ENCODE measurements around the gene SLC1A7.

SLC1A7 gene

DNA sequence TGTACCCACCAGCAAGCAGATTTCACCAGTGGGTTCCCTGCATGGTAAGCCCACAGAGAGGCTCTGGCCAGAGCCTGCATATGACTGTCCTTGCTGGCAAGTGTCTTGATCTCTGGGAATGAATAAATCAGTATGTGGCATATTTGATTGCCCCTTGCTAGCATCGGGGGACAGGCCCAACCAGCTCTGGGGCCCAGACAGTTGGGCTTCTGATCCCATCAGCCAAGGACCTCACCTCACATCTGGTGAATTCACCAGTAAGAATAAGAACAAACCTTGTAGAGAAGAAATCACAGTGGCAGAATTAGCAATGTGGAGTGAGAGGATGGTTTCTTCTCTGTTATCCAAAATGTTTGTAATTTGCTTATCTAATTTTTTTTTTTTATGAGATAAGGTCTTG is 15.9 kb downstream of the SLC1A7 start:
- no peak overlapping the region for H4K5ac ChIP-seq (ENCODE audit: low read length)
- H3K56ac ChIP-seq (ENCODE audit: low read length), result no peak overlapping the region
- no CpG with 5 or more reads among the region's 1 CpG for WGBS (ENCODE audit: extremely low coverage, insufficient coverage, low lambda C conversion rate)
- no peak overlapping the region for H2AK5ac ChIP-seq (ENCODE audit: low read length)
- no peaks in the 10 kb centered on the region for H3K79me1 ChIP-seq (ENCODE audit: low read length)
- no peak overlapping the region for H3K9ac ChIP-seq (ENCODE audit: low read length)
- no peak overlapping the region for H3K18ac ChIP-seq (ENCODE audit: low read length)
- no peak overlapping the region for H2BK15ac ChIP-seq (replicated peaks; ENCODE audit: low read depth)
- no peaks in the 10 kb centered on the region for H3K36me3 ChIP-seq (ENCODE audit: control insufficient read depth, insufficient read depth, low read length)
- no peak overlapping the region for H3K4ac ChIP-seq (ENCODE audit: low read depth, low read length)
- H2BK120ac ChIP-seq (ENCODE audit: low read depth, low read length), result no peak overlapping the region
- no peak for DNase-seq
- no peak overlapping the region for H4K8ac ChIP-seq (ENCODE audit: low read depth, low read length)
- H3K4me1 ChIP-seq (ENCODE audit: control insufficient read depth, low read depth, low read length), result no peaks in the 10 kb centered on the region
- no peak overlapping the region for H3K23ac ChIP-seq (ENCODE audit: low read length)
- no peaks in the 10 kb centered on the region for H3K79me2 ChIP-seq (ENCODE audit: control insufficient read depth, insufficient read depth, low read length)
- H3K27ac ChIP-seq (ENCODE audit: low read depth, low read length), result no peak overlapping the region
- no peak overlapping the region for H3K4me3 ChIP-seq (ENCODE audit: low read length)
- no peaks in the 10 kb centered on the region for H3K27me3 ChIP-seq (ENCODE audit: insufficient read depth, low read length, poor library complexity)
- H3K4me2 ChIP-seq (ENCODE audit: low read length), result no peak overlapping the region
- H2BK5ac ChIP-seq (ENCODE audit: low read length), result no peak overlapping the region

- Histone ChIP-seq H3K4ac (ENCODE audit: low read depth, low read length) (no peak overlapping the region), H4K5ac (ENCODE audit: low read length) (no peak overlapping the region), H3K79me2 (ENCODE audit: control insufficient read depth, insufficient read depth, low read length) (no peaks in the 10 kb centered on the region), H2BK15ac (replicated peaks; ENCODE audit: low read depth) (no peak overlapping the region), H3K4me3 (ENCODE audit: low read length) (no peak overlapping the region), H4K8ac (ENCODE audit: low read depth, low read length) (no peak overlapping the region), H3K18ac (ENCODE audit: low read length) (no peak overlapping the region), H3K4me2 (ENCODE audit: low read length) (no peak overlapping the region), H3K9ac (ENCODE audit: low read length) (no peak overlapping the region), H3K36me3 (ENCODE audit: control insufficient read depth, insufficient read depth, low read length) (no peaks in the 10 kb centered on the region), H2BK120ac (ENCODE audit: low read depth, low read length) (no peak overlapping the region), H3K27me3 (ENCODE audit: insufficient read depth, low read length, poor library complexity) (no peaks in the 10 kb centered on the region), H3K56ac (ENCODE audit: low read length) (no peak overlapping the region), H3K27ac (ENCODE audit: low read depth, low read length) (no peak overlapping the region), H2BK5ac (ENCODE audit: low read length) (no peak overlapping the region), H3K79me1 (ENCODE audit: low read length) (no peaks in the 10 kb centered on the region), H3K4me1 (ENCODE audit: control insufficient read depth, low read depth, low read length) (no peaks in the 10 kb centered on the region), H3K23ac (ENCODE audit: low read length) (no peak overlapping the region), H2AK5ac (ENCODE audit: low read length) (no peak overlapping the region)
- DNase-seq, result no peak
- WGBS (ENCODE audit: extremely low coverage, insufficient coverage, low lambda C conversion rate), result no CpG with 5 or more reads among the region's 10 CpGs
Measured at GRCh38 chr1:53125623-53126360, 16.6 kb downstream of the SLC1A7 start.

DNA sequence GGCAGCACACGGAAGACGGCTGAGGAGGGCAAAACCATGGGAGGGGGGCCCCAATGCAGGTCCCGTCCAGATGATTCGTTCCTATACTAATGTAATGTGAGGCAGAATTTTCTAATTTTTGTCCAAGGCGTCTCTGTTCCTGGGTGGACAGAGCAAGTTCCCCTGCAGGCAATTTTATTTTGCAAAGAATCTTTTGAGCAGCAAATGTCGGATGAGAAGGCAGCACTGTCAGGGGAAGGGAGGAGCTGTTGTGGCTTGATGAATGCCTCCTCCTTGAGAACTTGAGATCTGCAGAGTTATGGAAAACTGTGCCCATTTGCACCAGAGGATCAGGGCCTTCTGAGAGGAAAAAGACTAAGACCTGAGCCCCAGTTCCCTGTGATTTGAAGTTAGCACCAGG is 17.3 kb downstream of the SLC1A7 start:
- Histone ChIP-seq H4K8ac (ENCODE audit: low read depth, low read length) (no peak overlapping the region), H3K23ac (ENCODE audit: low read length) (no peak overlapping the region), H3K9ac (ENCODE audit: low read length) (no peak overlapping the region), H3K4me2 (ENCODE audit: low read length) (no peak overlapping the region), H3K36me3 (ENCODE audit: control insufficient read depth, insufficient read depth, low read length) (no peaks in the 10 kb centered on the region), H2BK5ac (ENCODE audit: low read length) (no peak overlapping the region), H3K56ac (ENCODE audit: low read length) (no peak overlapping the region), H3K18ac (ENCODE audit: low read length) (no peak overlapping the region), H3K27me3 (ENCODE audit: insufficient read depth, low read length, poor library complexity) (no peaks in the 10 kb centered on the region), H3K79me1 (ENCODE audit: low read length) (no peaks in the 10 kb centered on the region), H3K4ac (ENCODE audit: low read depth, low read length) (no peak overlapping the region), H2BK15ac (replicated peaks; ENCODE audit: low read depth) (no peak overlapping the region), H3K4me1 (ENCODE audit: control insufficient read depth, low read depth, low read length) (no peaks in the 10 kb centered on the region), H4K5ac (ENCODE audit: low read length) (no peak overlapping the region), H3K79me2 (ENCODE audit: control insufficient read depth, insufficient read depth, low read length) (no peaks in the 10 kb centered on the region), H3K4me3 (ENCODE audit: low read length) (no peak overlapping the region), H2AK5ac (ENCODE audit: low read length) (no peak overlapping the region), H3K27ac (ENCODE audit: low read depth, low read length) (no peak overlapping the region), H2BK120ac (ENCODE audit: low read depth, low read length) (no peak overlapping the region)
- no peak for DNase-seq
- WGBS (ENCODE audit: extremely low coverage, insufficient coverage, low lambda C conversion rate), result no CpG with 5 or more reads among the region's 6 CpGs

DNA sequence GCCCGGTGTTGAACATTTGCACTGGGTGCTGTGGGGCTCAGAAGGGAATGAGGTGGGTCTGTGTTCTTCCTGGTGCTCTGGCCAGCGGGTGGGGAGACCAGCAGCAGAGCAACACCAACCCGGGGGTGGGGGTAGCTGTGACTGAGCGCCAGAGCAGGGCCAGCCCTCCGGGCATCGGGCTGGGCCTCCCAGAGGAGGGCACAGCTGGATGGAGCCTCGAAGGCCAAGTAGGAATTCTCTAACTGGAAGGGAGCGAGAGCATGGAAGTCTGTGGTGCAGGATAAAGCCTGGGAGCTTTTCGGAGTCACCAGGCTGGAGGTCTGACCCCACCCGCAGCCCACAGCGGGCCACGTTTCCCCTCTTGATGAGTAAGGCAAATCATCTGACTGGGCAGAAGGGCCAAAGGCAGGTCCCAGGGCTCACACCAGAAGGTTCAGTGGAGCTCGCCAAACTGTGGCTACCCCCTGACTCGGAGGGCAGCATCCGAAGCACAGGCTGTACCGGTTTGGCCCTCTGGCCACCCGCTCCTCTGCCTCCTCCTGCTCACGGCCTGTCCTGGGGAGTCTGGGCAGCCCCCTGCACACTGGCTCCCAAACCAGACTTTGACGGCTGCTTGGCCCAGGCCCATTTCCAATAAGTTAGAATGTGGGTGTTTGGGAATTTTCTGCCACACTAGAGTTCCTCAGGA is 18.8 kb downstream of the SLC1A7 start:
- Histone ChIP-seq H3K4ac (ENCODE audit: low read depth, low read length) (no peak overlapping the region), H3K79me1 (ENCODE audit: low read length) (no peaks in the 10 kb centered on the region), H2BK15ac (replicated peaks; ENCODE audit: low read depth) (no peak overlapping the region), H3K4me2 (ENCODE audit: low read length) (no peak overlapping the region), H3K36me3 (ENCODE audit: control insufficient read depth, insufficient read depth, low read length) (no peaks in the 10 kb centered on the region), H2AK5ac (ENCODE audit: low read length) (no peak overlapping the region), H3K4me1 (ENCODE audit: control insufficient read depth, low read depth, low read length) (peaks cover 6% of the 10 kb centered on the region), H3K79me2 (ENCODE audit: control insufficient read depth, insufficient read depth, low read length) (no peaks in the 10 kb centered on the region), H4K8ac (ENCODE audit: low read depth, low read length) (no peak overlapping the region), H3K18ac (ENCODE audit: low read length) (no peak overlapping the region), H3K4me3 (ENCODE audit: low read length) (no peak overlapping the region), H2BK120ac (ENCODE audit: low read depth, low read length) (no peak overlapping the region), H3K27ac (ENCODE audit: low read depth, low read length) (no peak overlapping the region), H3K9ac (ENCODE audit: low read length) (no peak overlapping the region), H4K5ac (ENCODE audit: low read length) (no peak overlapping the region), H3K56ac (ENCODE audit: low read length) (no peak overlapping the region), H3K27me3 (ENCODE audit: insufficient read depth, low read length, poor library complexity) (no peaks in the 10 kb centered on the region), H2BK5ac (ENCODE audit: low read length) (no peak overlapping the region), H3K23ac (ENCODE audit: low read length) (no peak overlapping the region)
- no peak for DNase-seq
- no CpG with 5 or more reads among the region's 19 CpGs for WGBS (ENCODE audit: extremely low coverage, insufficient coverage, low lambda C conversion rate)

DNA sequence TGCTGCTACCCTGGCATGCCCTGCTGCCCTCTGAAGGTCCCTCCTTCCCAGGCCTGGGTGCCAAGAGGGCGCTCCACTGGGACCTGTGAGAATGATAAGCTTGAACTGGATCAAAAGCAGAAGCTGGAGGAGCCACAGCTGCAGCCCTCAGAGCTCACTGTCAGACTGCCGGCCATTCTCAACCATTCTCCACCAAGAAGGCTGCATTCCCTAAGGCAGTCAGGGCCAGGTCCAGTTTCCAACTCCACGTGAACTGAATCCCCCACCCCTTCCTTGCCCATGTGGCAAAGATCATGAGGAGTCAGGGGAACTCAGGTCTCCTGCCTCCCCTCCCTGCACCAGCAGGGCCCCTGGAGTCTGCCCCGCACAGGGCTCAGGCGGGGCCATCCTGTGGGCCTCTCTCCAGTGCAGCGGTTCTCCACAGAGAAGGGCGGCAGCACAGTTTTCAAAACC is 19.5 kb downstream of the SLC1A7 start:
- Histone ChIP-seq H3K36me3 (ENCODE audit: control insufficient read depth, insufficient read depth, low read length) (no peaks in the 10 kb centered on the region), H3K4me3 (ENCODE audit: low read length) (no peak overlapping the region), H3K23ac (ENCODE audit: low read length) (no peak overlapping the region), H3K4ac (ENCODE audit: low read depth, low read length) (no peak overlapping the region), H2BK5ac (ENCODE audit: low read length) (no peak overlapping the region), H3K4me2 (ENCODE audit: low read length) (no peak overlapping the region), H4K8ac (ENCODE audit: low read depth, low read length) (no peak overlapping the region), H4K5ac (ENCODE audit: low read length) (no peak overlapping the region), H3K56ac (ENCODE audit: low read length) (no peak overlapping the region), H2BK15ac (replicated peaks; ENCODE audit: low read depth) (no peak overlapping the region), H3K4me1 (ENCODE audit: control insufficient read depth, low read depth, low read length) (peaks cover 6% of the 10 kb centered on the region), H3K18ac (ENCODE audit: low read length) (no peak overlapping the region), H2AK5ac (ENCODE audit: low read length) (no peak overlapping the region), H3K27ac (ENCODE audit: low read depth, low read length) (no peak overlapping the region), H3K79me1 (ENCODE audit: low read length) (no peaks in the 10 kb centered on the region), H3K9ac (ENCODE audit: low read length) (no peak overlapping the region), H3K27me3 (ENCODE audit: insufficient read depth, low read length, poor library complexity) (no peaks in the 10 kb centered on the region), H3K79me2 (ENCODE audit: control insufficient read depth, insufficient read depth, low read length) (no peaks in the 10 kb centered on the region), H2BK120ac (ENCODE audit: low read depth, low read length) (no peak overlapping the region)
- no peak for DNase-seq
- no CpG with 5 or more reads among the region's 7 CpGs for WGBS (ENCODE audit: extremely low coverage, insufficient coverage, low lambda C conversion rate)
